HepG2 (cell line): ENCODE data around the gene DCTN2. TPM values are rescaled to one million over a fixed set of nuclear protein-coding genes. Genes with fewer than 3 reads are reported as not detected.

Experiments
- BATF2 ChIP-seq: sonication (generic); formaldehyde crosslinking; IDR thresholded peaks from 2 replicates; pipeline ENCODE4 v1.8.0; 2022; ENCODE audit warnings: mild to moderate bottlenecking, missing genetic modification reagents, moderate library complexity
- CBX1 ChIP-seq: IDR thresholded peaks from one replicate; pipeline ENCODE4 v1.6.1; 2016; ENCODE audit warnings: antibody characterized with exemption, low read depth
- KDM5A ChIP-seq: fragments of 200-600 bp; sonication (generic); IDR thresholded peaks from 2 replicates; pipeline ENCODE4 v1.7.0; 2018; ENCODE audit warnings: antibody characterized with exemption, mild to moderate bottlenecking, low read length, borderline replicate concordance
- MAFG ChIP-seq: sonication (generic); formaldehyde crosslinking; IDR thresholded peaks from 2 replicates; pipeline ENCODE4 v1.5.1; 2020; ENCODE audit warnings: mild to moderate bottlenecking, missing genetic modification reagents
- REXO4 ChIP-seq: sonication (generic); formaldehyde crosslinking; IDR thresholded peaks from 2 replicates; pipeline ENCODE4 v1.8.0; 2022; ENCODE audit warnings: missing genetic modification reagents, mild to moderate bottlenecking, borderline replicate concordance
- SIN3A ChIP-seq: IDR thresholded peaks from 2 replicates; pipeline ENCODE4 v1.6.1; 2011; ENCODE audit warnings: low read depth, mild to moderate bottlenecking, control low read depth, low read length, borderline replicate concordance
- SMAD1 ChIP-seq: sonication (generic); formaldehyde crosslinking; IDR thresholded peaks from 2 replicates; pipeline ENCODE4 v1.4.0; 2020; ENCODE audit warnings: missing genetic modification reagents, low read depth, mild to moderate bottlenecking, borderline replicate concordance
- SRSF1 ChIP-seq: fragments of 200-400 bp; formaldehyde crosslinking; optimal IDR thresholded peaks from 2 replicates; pipeline ENCODE3; 2017; ENCODE audit warnings: mild to moderate bottlenecking, low read depth, low read length, moderate library complexity
- TBX3 ChIP-seq: fragments of 450-650 bp; IDR thresholded peaks from 2 replicates; pipeline ENCODE4 v1.6.1; 2017; ENCODE audit warnings: antibody characterized with exemption, mild to moderate bottlenecking, inconsistent platforms, borderline replicate concordance
- TCF12 ChIP-seq, 2 experiments: fragments of 450-650 bp in 1 of 2; sonication (generic) in 1 of 2; formaldehyde crosslinking in 1 of 2; IDR thresholded peaks; 2 replicates each; pipeline versions ENCODE4 v1.6.1 to v1.8.0; 2017 to 2022; ENCODE audit warnings: antibody characterized with exemption in 1 of 2, mild to moderate bottlenecking in 1 of 2, missing genetic modification reagents in 1 of 2, moderate library complexity in 1 of 2
- TFDP1 ChIP-seq: IDR thresholded peaks from 2 replicates; pipeline ENCODE4 v1.6.1; 2016; ENCODE audit warnings: missing compliant biosample characterization, missing genetic modification reagents, borderline replicate concordance
- USF2 ChIP-seq, 2 experiments: sonication (generic) in 1 of 2; formaldehyde crosslinking in 1 of 2; IDR thresholded peaks; 2 replicates each; pipeline versions ENCODE4 v1.5.1 to v1.6.1; 2011 to 2020; ENCODE audit warnings: borderline replicate concordance in 1 of 2, low read depth in 1 of 2, low read length in 1 of 2, mild to moderate bottlenecking in 1 of 2, missing genetic modification reagents in 1 of 2, moderate library complexity in 1 of 2
- ZBTB25 ChIP-seq: IDR thresholded peaks from 2 replicates; pipeline ENCODE4 v1.6.1; 2018; ENCODE audit warnings: missing genetic modification reagents
- ZFP1 ChIP-seq: IDR thresholded peaks from 2 replicates; pipeline ENCODE4 v1.6.1; 2016
- ZNF20 ChIP-seq: sonication (generic); formaldehyde crosslinking; IDR thresholded peaks from 2 replicates; pipeline ENCODE4 v1.4.0; 2020; ENCODE audit warnings: mild to moderate bottlenecking, moderate library complexity, missing genetic modification reagents
- ZNF512B ChIP-seq: sonication (generic); formaldehyde crosslinking; IDR thresholded peaks from 2 replicates; pipeline ENCODE4 v1.5.1; 2020; ENCODE audit warnings: missing genetic modification reagents, mild to moderate bottlenecking, borderline replicate concordance
- ZNF552 ChIP-seq: sonication (generic); formaldehyde crosslinking; IDR thresholded peaks from 2 replicates; pipeline ENCODE4 v1.9.0; 2022; ENCODE audit warnings: missing genetic modification reagents, mild to moderate bottlenecking, borderline replicate concordance
- ZNF703 ChIP-seq: sonication (generic); formaldehyde crosslinking; IDR thresholded peaks from 2 replicates; pipeline ENCODE4 v1.5.1; 2020; ENCODE audit warnings: missing genetic modification reagents, mild to moderate bottlenecking, moderate library complexity, borderline replicate concordance
- ZSCAN9 ChIP-seq: IDR thresholded peaks from 2 replicates; pipeline ENCODE4 v1.6.1; 2016; ENCODE audit warnings: borderline replicate concordance
- polyA plus RNA-seq, 8 experiments: library from polyadenylated mRNA; depleted of rRNA in 3 of 8; stranded (reverse) in 7 of 8; unstranded in 1 of 8; fragments of >200 nt; fragmentation: Illumina TruSeq in 4 of 8; extraction: Trizol in 4 of 8; gene quantifications; 2 replicates each; pipeline versions ENCODE4 v1.2.1 to v1.2.3, GENCODE V29; 2011 to 2016; ENCODE audit warnings: low read depth in 4 of 8, missing spikeins in 1 of 8, mixed read lengths in 1 of 8; ENCODE audit not compliant: insufficient read depth in 1 of 8
- total RNA-seq, 5 experiments: library from RNA; depleted of rRNA; stranded (reverse); fragments of >200 nt; fragmentation: Illumina TruSeq; extraction: Trizol; gene quantifications; 2 replicates each; pipeline ENCODE4 v1.2.3, GENCODE V29; 2016; ENCODE audit warnings: low read depth in 1 of 5

The DCTN2 gene
- total and polyA plus RNA-seq, 2 of the 13 experiments (the other 11 are each of a cell fraction or from before 2014, with no cell fraction given) = 72.0 to 77.4 TPM

- no peak for TF ChIP-seq ZNF20 (CRISPR knock-in tag)
- TF ChIP-seq SMAD1 = 0 out of 2 replicates have a peak, but pooled peaks have one; percentile 36
- no peak for TF ChIP-seq TBX3
- no peak for TF ChIP-seq BATF2
- TF ChIP-seq ZBTB25 (CRISPR knock-in tag) = 0 out of 2 replicates have a peak, but pooled peaks have one; percentile 10
- TF ChIP-seq ZSCAN9 (CRISPR knock-in tag) = no peak
- peak; percentile 77 for TF ChIP-seq SIN3A
- TF ChIP-seq ZNF552 = no peak
- no peak for TF ChIP-seq MAFG (CRISPR knock-in tag)
- TF ChIP-seq ZNF703 (CRISPR knock-in tag) = no peak
- TF ChIP-seq TCF12 (IDR thresholded peaks at IDR 0.05) = no peak
- no peak for TF ChIP-seq TCF12 (CRISPR knock-in tag; IDR thresholded peaks at IDR 0.05)
- no peak for TF ChIP-seq REXO4 (CRISPR knock-in tag)
- TF ChIP-seq TFDP1 (CRISPR knock-in tag) = peak; percentile 37; the same call in 1 of the 2 replicates
- peak; percentile 92 for TF ChIP-seq KDM5A
- no peak for TF ChIP-seq USF2 (IDR thresholded peaks at IDR 0.05; ENCODE audit: low read depth, low read length)
- no peak for TF ChIP-seq USF2 (CRISPR knock-in tag; IDR thresholded peaks at IDR 0.05; ENCODE audit: borderline replicate concordance)
- no peak for TF ChIP-seq SRSF1
- no peak for TF ChIP-seq CBX1
- TF ChIP-seq ZNF512B (CRISPR knock-in tag) = no peak
- TF ChIP-seq ZFP1 = no peak
Measured at GRCh38 chr12:57546438-57547287, at the start of gene DCTN2 (continued).
